HEK293 (cell line): ENCODE measurements around the gene APOL2.
A peak's percentile ranks its signal among the peaks of the same experiment; 100 is the strongest.

Source experiments
- CTCF ChIA-PET: fragments of 350-600 bp; formaldehyde crosslinking; extraction: SDS; loops from one replicate; lab custom pipeline; 2021; ENCODE audit warnings: antibody characterized with exemption; lab: Yijun Ruan, JAX
- POLR2A ChIA-PET: fragments of 300-600 bp; formaldehyde crosslinking; extraction: SDS; loops from one replicate; lab custom pipeline; 2020; ENCODE audit warnings: antibody characterized with exemption, inconsistent platforms; lab: Yijun Ruan, JAX
- H3K27ac ChIP-seq: fragments of 200-500 bp; sonication (Bioruptor generic); 2 replicates; pipeline ENCODE4 v1.5.1; 2014; ENCODE audit warnings: low read depth, low read length, control low read depth, inconsistent platforms; ENCODE audit errors: extremely low read depth
- H3K36me3 ChIP-seq, 2 experiments: fragments of 200-500 bp in 1 of 2; sonication (Bioruptor generic) in 1 of 2; 1 replicate in 1 of 2; 2 replicates in 1 of 2; pipeline ENCODE4 v1.5.1; 2014 to 2017; ENCODE audit warnings: inconsistent platforms in 2 of 2, low read length in 2 of 2; ENCODE audit not compliant: control insufficient read depth in 2 of 2, insufficient read depth in 1 of 2
- H3K4me1 ChIP-seq: fragments of 200-500 bp; sonication (Bioruptor generic); 2 replicates; pipeline ENCODE4 v1.5.1; 2014; ENCODE audit warnings: mild to moderate bottlenecking, low read length, inconsistent platforms; ENCODE audit not compliant: control insufficient read depth, insufficient read depth
- H3K4me3 ChIP-seq: 2 replicates; pipeline ENCODE4 v1.5.1; 2011; ENCODE audit warnings: low read depth, mild to moderate bottlenecking, control low read depth, low read length, moderate library complexity
- H3K9me3 ChIP-seq: fragments of 200-500 bp; sonication (Bioruptor generic); 2 replicates; pipeline ENCODE4 v1.5.1; 2014; ENCODE audit warnings: low read depth, low read length, inconsistent platforms; ENCODE audit not compliant: control insufficient read depth, insufficient read depth
- GLI2 ChIP-seq: fragments of 450-650 bp; formaldehyde crosslinking; IDR thresholded peaks from 2 replicates; pipeline ENCODE4; 2017; ENCODE audit warnings: missing biosample characterization, missing genetic modification characterization, low read depth, borderline replicate concordance
- KLF10 ChIP-seq: fragments of 450-650 bp; IDR thresholded peaks from 2 replicates; pipeline ENCODE4 v1.5.1; 2018; ENCODE audit warnings: missing biosample characterization, mild to moderate bottlenecking, missing genetic modification characterization
- MEIS1 ChIP-seq: sonication (generic); formaldehyde crosslinking; IDR thresholded peaks from 2 replicates; pipeline ENCODE4 v1.8.1; 2022; ENCODE audit warnings: missing genetic modification reagents, mild to moderate bottlenecking, borderline replicate concordance
- PRDM1 ChIP-seq: fragments of 450-650 bp; formaldehyde crosslinking; IDR thresholded peaks from 2 replicates; pipeline ENCODE4; 2016; ENCODE audit warnings: missing biosample characterization, missing genetic modification characterization
- PRDM10 ChIP-seq: fragments of 450-650 bp; formaldehyde crosslinking; IDR thresholded peaks from 2 replicates; pipeline ENCODE4 v1.5.1; 2016; ENCODE audit warnings: missing biosample characterization, missing genetic modification characterization
- TCF7L2 ChIP-seq: IDR thresholded peaks from 2 replicates; pipeline ENCODE4 v1.6.1; 2011; ENCODE audit warnings: low read depth, mild to moderate bottlenecking, inconsistent platforms, low read length, moderate library complexity, borderline replicate concordance
- ZBTB7A ChIP-seq: fragments of 450-650 bp; formaldehyde crosslinking; IDR thresholded peaks from 2 replicates; pipeline ENCODE4 v1.5.1; 2016; ENCODE audit warnings: low read depth, missing biosample characterization, missing genetic modification characterization
- ZNF132 ChIP-seq: fragments of 450-650 bp; formaldehyde crosslinking; IDR thresholded peaks from 2 replicates; pipeline ENCODE4 v1.5.1; 2017; ENCODE audit warnings: missing biosample characterization, missing genetic modification characterization, borderline replicate concordance
- ZNF155 ChIP-seq: fragments of 450-650 bp; formaldehyde crosslinking; IDR thresholded peaks from 2 replicates; pipeline ENCODE4 v1.5.1; 2016; ENCODE audit warnings: missing biosample characterization, missing genetic modification characterization
- ZNF184 ChIP-seq: fragments of 450-650 bp; IDR thresholded peaks from 2 replicates; pipeline ENCODE4 v1.5.1; 2018; ENCODE audit warnings: missing biosample characterization, mild to moderate bottlenecking, missing genetic modification characterization
- ZNF223 ChIP-seq: fragments of 450-650 bp; formaldehyde crosslinking; IDR thresholded peaks from 2 replicates; pipeline ENCODE4 v1.5.1; 2016; ENCODE audit warnings: missing biosample characterization, missing genetic modification characterization
- ZNF335 ChIP-seq: fragments of 450-650 bp; formaldehyde crosslinking; conservative IDR thresholded peaks from 2 replicates; pipeline ENCODE4 v1.5.1; 2016; ENCODE audit warnings: missing biosample characterization, missing genetic modification characterization
- ZNF341 ChIP-seq: fragments of 450-650 bp; formaldehyde crosslinking; IDR thresholded peaks from 2 replicates; pipeline ENCODE4; 2016; ENCODE audit warnings: low read depth, missing biosample characterization, missing genetic modification characterization
- ZNF354C ChIP-seq: fragments of 450-650 bp; formaldehyde crosslinking; IDR thresholded peaks from 2 replicates; pipeline ENCODE4 v1.5.1; 2016; ENCODE audit warnings: missing biosample characterization, missing genetic modification characterization, low read depth, borderline replicate concordance
- ZNF449 ChIP-seq: fragments of 450-650 bp; formaldehyde crosslinking; IDR thresholded peaks from 2 replicates; pipeline ENCODE4 v1.5.1; 2017; ENCODE audit warnings: missing biosample characterization, mild to moderate bottlenecking, missing genetic modification characterization, moderate library complexity
- ZNF555 ChIP-seq: fragments of 450-650 bp; formaldehyde crosslinking; conservative IDR thresholded peaks from 2 replicates; pipeline ENCODE4 v1.5.1; 2017; ENCODE audit warnings: missing biosample characterization, mild to moderate bottlenecking, missing genetic modification characterization, inconsistent platforms
- ZNF558 ChIP-seq: fragments of 450-650 bp; formaldehyde crosslinking; IDR thresholded peaks from 2 replicates; pipeline ENCODE4 v1.5.1; 2016; ENCODE audit warnings: missing biosample characterization, missing genetic modification characterization
- ZNF610 ChIP-seq: fragments of 450-650 bp; formaldehyde crosslinking; IDR thresholded peaks from 2 replicates; pipeline ENCODE4 v1.5.1; 2016; ENCODE audit warnings: missing biosample characterization, missing genetic modification characterization, borderline replicate concordance
- ZNF623 ChIP-seq: fragments of 450-650 bp; formaldehyde crosslinking; IDR thresholded peaks from 2 replicates; pipeline ENCODE4 v1.5.1; 2016; ENCODE audit warnings: missing biosample characterization, missing genetic modification characterization
- ZNF626 ChIP-seq: fragments of 450-650 bp; sonication (Bioruptor Pico); formaldehyde crosslinking; IDR thresholded peaks from 2 replicates; pipeline ENCODE4 v1.5.1; 2018; ENCODE audit warnings: missing biosample characterization, missing genetic modification characterization, inconsistent platforms
- ZNF658 ChIP-seq: fragments of 450-650 bp; formaldehyde crosslinking; IDR thresholded peaks from 2 replicates; pipeline ENCODE4; 2016; ENCODE audit warnings: missing biosample characterization, missing genetic modification characterization
- ZNF830 ChIP-seq: fragments of 450-650 bp; IDR thresholded peaks from 2 replicates; pipeline ENCODE4 v1.5.0; 2018; ENCODE audit warnings: missing biosample characterization, missing genetic modification characterization, low read depth, mild to moderate bottlenecking, moderate library complexity
- TF ChIP-seq, protein P1 (sequence below): fragments of 450-650 bp; formaldehyde crosslinking; IDR thresholded peaks from 2 replicates; pipeline ENCODE4 v1.5.1; 2016; ENCODE audit warnings: missing biosample characterization, missing genetic modification characterization

APOL2 gene

GRCh38 chr22:36198536-36198935 is 40.8 kb downstream of the APOL2 start:
- Histone ChIP-seq H3K4me3 (no peak overlapping the region), H3K27ac (no peak overlapping the region), H3K4me1 (no peaks in the 10 kb centered on the region), H3K36me3 (no peaks in the 10 kb centered on the region), H3K9me3 (no peaks in the 10 kb centered on the region)
- no peak for TF ChIP-seq ZNF555
- TF ChIP-seq MEIS1 (CRISPR knock-in tag), result no peak
- TF ChIP-seq ZNF155, result no peak
- no peak for TF ChIP-seq ZNF623
- TF ChIP-seq GLI2, result no peak
- TF ChIP-seq, protein P1, sequence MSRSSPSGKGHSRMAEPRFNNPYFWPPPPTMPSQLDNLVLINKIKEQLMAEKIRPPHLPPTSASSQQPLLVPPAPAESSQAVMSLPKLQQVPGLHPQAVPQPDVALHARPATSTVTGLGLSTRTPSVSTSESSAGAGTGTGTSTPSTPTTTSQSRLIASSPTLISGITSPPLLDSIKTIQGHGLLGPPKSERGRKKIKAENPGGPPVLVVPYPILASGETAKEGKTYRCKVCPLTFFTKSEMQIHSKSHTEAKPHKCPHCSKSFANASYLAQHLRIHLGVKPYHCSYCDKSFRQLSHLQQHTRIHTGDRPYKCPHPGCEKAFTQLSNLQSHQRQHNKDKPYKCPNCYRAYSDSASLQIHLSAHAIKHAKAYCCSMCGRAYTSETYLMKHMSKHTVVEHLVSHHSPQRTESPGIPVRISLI, result no peak
- no peak for TF ChIP-seq ZNF830 (tag by site-specific recombination)
- TF ChIP-seq ZNF658, result no peak
- TF ChIP-seq ZNF132 (tag by site-specific recombination), result no peak
- no peak for TF ChIP-seq ZNF558 (tag by site-specific recombination)
- TF ChIP-seq TCF7L2, result no peak
- no peak for TF ChIP-seq ZNF626
- POLR2A ChIA-PET, result interaction anchor here (1.2 kb wide), 1 partner anchor 41 kb away, joined by 3 read pairs; the partner anchor contains the start of gene APOL2
- CTCF ChIA-PET, result interaction anchor here (0.6 to 1.2 kb wide), 4 partner anchors 76 to 1030 kb away, joined by 3 to 7 read pairs (median 4); no protein-coding TSS in a partner anchor

DNA sequence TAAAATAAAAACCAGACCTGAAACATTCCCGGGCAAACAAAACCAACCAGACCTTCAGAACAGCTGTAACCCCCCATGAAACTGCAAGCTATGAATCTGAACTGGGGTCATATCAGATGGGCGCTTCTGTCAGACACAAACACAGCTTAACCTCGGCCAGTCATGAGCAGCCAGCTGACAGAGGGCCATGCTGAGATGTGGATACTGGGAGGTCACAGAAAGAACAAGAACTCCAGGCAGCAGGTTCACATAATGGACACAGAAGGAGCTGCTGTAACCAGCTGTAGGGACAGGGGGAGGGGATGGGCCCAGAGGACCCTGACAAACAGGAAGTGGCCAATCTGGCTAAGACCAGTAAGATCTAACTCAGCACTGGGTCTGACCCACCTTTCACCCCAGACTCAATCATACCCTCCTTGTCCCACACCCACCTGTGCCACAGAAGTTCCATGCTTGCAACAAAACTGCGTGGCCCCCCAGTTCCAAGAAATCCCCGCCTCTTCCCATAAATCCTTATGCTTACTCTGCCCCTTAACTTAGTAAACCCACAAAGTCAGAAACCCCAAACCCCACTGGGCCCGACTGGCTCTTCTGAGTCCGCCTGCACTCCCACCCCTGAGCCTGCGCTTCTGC is 41.7 kb downstream of the APOL2 start:
- Histone ChIP-seq H3K4me3 (no peak overlapping the region), H3K27ac (no peak overlapping the region), H3K9me3 (no peaks in the 10 kb centered on the region), H3K4me1 (no peaks in the 10 kb centered on the region), H3K36me3 (no peaks in the 10 kb centered on the region)
- ChIA-PET CTCF (interaction anchor here (0.6 to 6.9 kb wide), 8 partner anchors 12 to 1030 kb away, joined by 3 to 60 read pairs (median 5); no protein-coding TSS in a partner anchor), POLR2A (interaction anchor here (1.2 kb wide), 1 partner anchor 42 kb away, joined by 3 read pairs; the partner anchor contains the start of gene APOL2)
- no peak for TF ChIP-seq KLF10 (tag by site-specific recombination)
- no peak for TF ChIP-seq PRDM10 (tag by site-specific recombination)
- TF ChIP-seq ZNF449 (tag by site-specific recombination), result no peak
- no peak for TF ChIP-seq ZNF223 (tag by site-specific recombination)
- TF ChIP-seq ZBTB7A (tag by site-specific recombination), result no peak
- peak; percentile 39; the same call in 1 of the 2 replicates for TF ChIP-seq ZNF341
- TF ChIP-seq ZNF610 (tag by site-specific recombination), result no peak
- no peak for TF ChIP-seq ZNF184 (tag by site-specific recombination)
- TF ChIP-seq PRDM1 (tag by site-specific recombination), result no peak
- TF ChIP-seq ZNF354C, result no peak
- TF ChIP-seq ZNF658, result no peak
- peak; percentile 20; the same call in 1 of the 2 replicates for TF ChIP-seq ZNF335 (tag by site-specific recombination)
